ENCODE data around the gene PNMA8B. TPM values are rescaled to one million over a fixed set of nuclear protein-coding genes. Genes with fewer than 3 reads are reported as not detected.

The PNMA8B gene
- total RNA-seq, 1 donor from 2014 or later, result 1.5 TPM

DNA sequence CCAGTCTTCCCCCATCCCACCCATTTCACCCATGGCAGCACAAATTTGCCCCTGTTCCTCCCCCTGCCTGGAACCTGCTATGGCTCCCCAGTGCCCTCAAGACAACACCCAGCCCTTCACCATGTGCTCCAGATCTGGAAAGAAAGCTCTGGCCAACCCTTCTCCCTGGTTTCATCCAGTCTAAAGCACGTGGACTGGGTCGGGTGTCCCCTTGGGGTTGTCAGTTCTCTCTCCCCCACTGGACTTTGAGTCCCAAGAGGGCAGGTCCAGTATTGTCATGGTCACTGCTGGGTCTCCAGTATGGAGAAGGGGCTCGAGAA lies 19.6 kb upstream of the PNMA8B start:
- Histone ChIP-seq H3K4me1 (peaks cover 5% of the 10 kb centered on the region), H3K9me3 (no peaks in the 10 kb centered on the region), H3K4me3 (no peak overlapping the region), H3K27me3 (ENCODE audit: low read depth) (peaks cover 9% of the 10 kb centered on the region), H3K27ac (no peak overlapping the region), H3K36me3 (no peaks in the 10 kb centered on the region)
- TF ChIP-seq, protein P1, sequence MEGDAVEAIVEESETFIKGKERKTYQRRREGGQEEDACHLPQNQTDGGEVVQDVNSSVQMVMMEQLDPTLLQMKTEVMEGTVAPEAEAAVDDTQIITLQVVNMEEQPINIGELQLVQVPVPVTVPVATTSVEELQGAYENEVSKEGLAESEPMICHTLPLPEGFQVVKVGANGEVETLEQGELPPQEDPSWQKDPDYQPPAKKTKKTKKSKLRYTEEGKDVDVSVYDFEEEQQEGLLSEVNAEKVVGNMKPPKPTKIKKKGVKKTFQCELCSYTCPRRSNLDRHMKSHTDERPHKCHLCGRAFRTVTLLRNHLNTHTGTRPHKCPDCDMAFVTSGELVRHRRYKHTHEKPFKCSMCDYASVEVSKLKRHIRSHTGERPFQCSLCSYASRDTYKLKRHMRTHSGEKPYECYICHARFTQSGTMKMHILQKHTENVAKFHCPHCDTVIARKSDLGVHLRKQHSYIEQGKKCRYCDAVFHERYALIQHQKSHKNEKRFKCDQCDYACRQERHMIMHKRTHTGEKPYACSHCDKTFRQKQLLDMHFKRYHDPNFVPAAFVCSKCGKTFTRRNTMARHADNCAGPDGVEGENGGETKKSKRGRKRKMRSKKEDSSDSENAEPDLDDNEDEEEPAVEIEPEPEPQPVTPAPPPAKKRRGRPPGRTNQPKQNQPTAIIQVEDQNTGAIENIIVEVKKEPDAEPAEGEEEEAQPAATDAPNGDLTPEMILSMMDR (IDR thresholded peaks at IDR 0.05), result no peak
- intact Hi-C loops (cut with DNase I), result no loop called here
- no peak for DNase-seq
- no peak for ATAC-seq

DNA sequence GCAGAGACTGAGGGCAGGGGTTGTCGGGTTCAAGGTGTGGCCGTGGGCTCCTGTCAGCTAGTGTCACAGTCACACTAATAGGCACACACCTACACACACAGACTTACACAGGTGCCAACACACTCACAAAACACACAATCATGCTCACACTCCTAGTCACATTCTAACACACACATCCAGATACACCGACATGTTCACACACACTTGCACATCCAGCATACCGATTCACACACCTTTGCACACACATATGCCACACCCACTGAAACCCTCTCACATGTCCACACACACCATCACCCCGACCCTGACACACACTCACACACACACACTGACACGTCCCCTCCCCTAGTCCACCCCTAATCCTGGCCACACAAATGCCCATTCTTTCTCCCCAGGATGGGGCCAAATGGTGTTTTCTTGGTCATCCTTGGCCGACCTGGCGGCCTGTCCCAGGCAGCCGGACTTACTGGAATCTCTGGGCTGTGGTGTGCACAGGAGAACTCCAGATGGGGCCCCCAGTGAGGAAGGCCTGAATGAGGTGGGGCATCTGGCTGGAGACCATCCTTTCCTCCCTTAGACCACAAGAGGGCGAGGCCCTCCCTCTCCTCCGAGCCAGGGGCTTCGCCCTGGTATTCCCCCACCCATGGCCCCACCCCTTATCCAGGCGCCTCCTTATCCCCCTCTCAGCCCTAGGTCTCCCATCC lies 19.1 kb upstream of the PNMA8B start:
- no peak for ATAC-seq
- Histone ChIP-seq H3K27ac (no peak overlapping the region), H3K4me1 (peaks cover 5% of the 10 kb centered on the region), H3K9me3 (no peaks in the 10 kb centered on the region), H3K27me3 (ENCODE audit: low read depth) (peaks cover 9% of the 10 kb centered on the region), H3K36me3 (no peaks in the 10 kb centered on the region), H3K4me3 (no peak overlapping the region)
- intact Hi-C loops (cut with DNase I), result no loop called here
- no peak for DNase-seq
- TF ChIP-seq, protein P1 (IDR thresholded peaks at IDR 0.05), result no peak

DNA sequence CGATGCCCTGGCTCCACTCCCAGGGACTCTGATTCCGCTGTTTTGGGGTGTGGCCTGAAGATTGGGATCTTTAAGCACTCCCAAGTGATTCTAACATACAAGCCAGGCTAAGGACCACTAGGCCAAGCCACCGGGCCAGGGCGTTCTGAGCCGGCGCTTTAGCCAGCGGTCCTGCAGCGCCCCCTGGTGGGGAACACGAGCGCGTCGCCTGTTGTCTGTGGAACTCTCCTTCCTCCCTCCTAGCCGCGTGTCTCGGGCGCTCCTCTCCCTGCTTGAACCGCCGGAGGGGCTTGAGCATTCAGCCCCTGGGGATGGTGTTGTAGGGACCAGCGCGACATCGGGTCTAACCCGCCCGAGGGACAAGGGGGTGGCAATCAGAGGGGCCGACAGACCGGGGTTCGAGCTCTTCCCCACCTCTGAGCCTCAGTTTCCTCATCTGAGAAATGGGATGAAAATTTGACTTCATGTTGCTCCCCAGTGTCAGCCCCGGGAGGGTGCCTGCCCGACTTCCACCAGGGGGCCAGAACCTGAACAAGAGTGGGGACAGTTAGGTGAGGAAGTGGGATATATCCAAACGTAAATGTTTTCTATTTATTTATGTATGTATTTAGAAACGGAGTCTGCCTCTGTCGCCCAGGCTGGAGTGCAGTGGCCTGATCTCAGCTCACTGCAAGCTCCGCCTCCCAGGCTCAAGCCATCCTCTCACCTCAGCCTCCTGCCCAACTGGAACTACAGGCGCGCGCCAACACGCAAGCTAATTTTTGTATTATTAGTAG lies 18.0 kb upstream of the PNMA8B start:
- TF ChIP-seq, protein P1 (IDR thresholded peaks at IDR 0.05), result peak; percentile 95
- Histone ChIP-seq H3K4me1 (peaks cover 5% of the 10 kb centered on the region), H3K27me3 (ENCODE audit: low read depth) (peaks cover 9% of the 10 kb centered on the region), H3K9me3 (no peaks in the 10 kb centered on the region), H3K4me3 (no peak overlapping the region), H3K36me3 (no peaks in the 10 kb centered on the region), H3K27ac (no peak overlapping the region)
- peak; percentile 92 to 93 for ATAC-seq
- intact Hi-C loops (cut with DNase I), result no loop called here
- peak; percentile 86 for DNase-seq

DNA sequence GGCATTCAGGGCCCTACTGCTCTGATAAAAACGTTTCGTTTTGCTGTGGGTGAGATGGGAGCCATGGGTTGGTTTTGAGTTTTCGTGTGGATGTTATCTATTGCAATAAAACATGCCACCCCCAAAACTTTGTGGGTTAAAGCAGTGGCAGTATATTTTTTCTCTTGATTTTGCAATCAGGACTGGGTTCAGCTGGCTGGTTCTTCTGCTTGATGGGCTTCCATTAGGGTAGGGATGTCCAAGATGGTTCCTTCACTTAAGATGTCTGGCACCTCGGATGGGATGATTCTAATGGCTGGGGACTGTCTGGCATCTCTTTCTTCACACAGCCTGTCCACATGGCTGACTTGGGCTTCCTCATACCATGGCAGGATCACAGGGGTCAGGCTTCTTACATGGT lies 15.6 kb upstream of the PNMA8B start:
- intact Hi-C loops (cut with DNase I), result no loop called here
- ATAC-seq (no peak), DNase-seq (no peak)
- H3K4me1 ChIP-seq, result peaks cover 5% of the 10 kb centered on the region
- no peak overlapping the region for H3K4me3 ChIP-seq
- H3K27ac ChIP-seq, result no peak overlapping the region
- TF ChIP-seq, protein P1 (IDR thresholded peaks at IDR 0.05), result no peak
- no peaks in the 10 kb centered on the region for H3K9me3 ChIP-seq
- H3K36me3 ChIP-seq, result no peaks in the 10 kb centered on the region
- peaks cover 9% of the 10 kb centered on the region for H3K27me3 ChIP-seq (ENCODE audit: low read depth)

DNA sequence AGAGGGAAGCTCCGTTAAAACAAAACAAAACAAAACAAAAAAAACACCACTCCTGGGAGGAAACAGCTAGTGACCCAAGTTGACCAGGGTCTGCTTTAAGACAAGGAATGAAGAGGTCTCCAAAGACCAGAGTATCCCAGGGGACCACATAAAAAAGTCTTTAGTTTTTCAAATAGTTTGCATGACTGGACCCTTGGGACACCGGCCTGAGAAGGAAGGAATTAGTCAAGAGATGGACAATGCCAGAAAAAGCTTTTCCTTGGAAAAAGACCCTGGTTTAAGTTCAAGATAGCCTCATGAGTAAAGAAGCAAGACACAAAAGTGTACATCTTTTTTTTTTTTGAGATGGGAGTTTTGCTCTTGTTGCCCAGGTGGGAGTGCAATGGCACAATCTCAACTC lies 12.5 kb upstream of the PNMA8B start:
- intact Hi-C loops (cut with DNase I), result no loop called here
- no peak overlapping the region for H3K4me3 ChIP-seq
- TF ChIP-seq, protein P1 (IDR thresholded peaks at IDR 0.05), result no peak
- H3K36me3 ChIP-seq, result no peaks in the 10 kb centered on the region
- H3K27me3 ChIP-seq (ENCODE audit: low read depth), result no peaks in the 10 kb centered on the region
- DNase-seq (no peak), ATAC-seq (no peak)
- no peaks in the 10 kb centered on the region for H3K9me3 ChIP-seq
- H3K27ac ChIP-seq, result no peak overlapping the region
- H3K4me1 ChIP-seq, result no peaks in the 10 kb centered on the region
